ENCODE data around the gene CIB1. TPM values are rescaled to one million over a fixed set of nuclear protein-coding genes. Genes with fewer than 3 reads are reported as not detected.
A peak's percentile ranks its signal among the peaks of the same experiment; 100 is the strongest.
"Not testable (repeated sequence)": the region's sequence is repeated elsewhere in the genome, so short reads cannot be mapped to it uniquely, and the experiment has no call there.

The CIB1 gene
- total RNA-seq, 1 experiment from 2014 or later = 25.8 TPM

DNA sequence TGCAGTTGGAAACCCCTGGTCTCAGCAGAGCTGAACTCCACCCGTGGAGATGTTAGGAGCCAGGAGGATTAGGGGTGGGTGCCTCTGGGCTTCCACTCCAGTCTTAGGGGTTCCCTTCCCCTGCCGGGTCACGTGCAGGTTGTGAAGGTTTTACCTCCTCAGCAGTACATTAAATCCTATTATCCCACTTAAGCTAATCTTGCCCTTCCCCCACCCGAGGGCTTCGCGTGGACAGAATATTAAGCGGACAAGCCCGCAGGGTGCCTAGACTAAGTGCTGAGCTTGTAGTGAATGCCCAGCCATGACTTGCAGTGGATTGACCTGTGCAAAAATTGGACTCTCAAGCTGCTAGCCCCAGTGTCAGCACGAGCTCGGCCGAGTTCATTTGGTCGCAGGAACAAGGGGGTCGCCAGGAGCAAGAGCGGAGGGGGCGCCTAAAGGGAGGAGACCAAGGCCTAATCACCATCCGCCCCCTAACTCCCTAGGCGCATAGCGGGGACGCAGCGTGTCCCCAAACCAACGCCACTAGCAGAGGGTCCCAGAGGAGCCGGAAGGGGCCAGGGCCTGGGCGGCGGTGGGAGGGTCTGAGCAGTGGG, 33.1 kb downstream of the CIB1 start:
- no peak for DNase-seq (ENCODE audit: low read depth)

DNA sequence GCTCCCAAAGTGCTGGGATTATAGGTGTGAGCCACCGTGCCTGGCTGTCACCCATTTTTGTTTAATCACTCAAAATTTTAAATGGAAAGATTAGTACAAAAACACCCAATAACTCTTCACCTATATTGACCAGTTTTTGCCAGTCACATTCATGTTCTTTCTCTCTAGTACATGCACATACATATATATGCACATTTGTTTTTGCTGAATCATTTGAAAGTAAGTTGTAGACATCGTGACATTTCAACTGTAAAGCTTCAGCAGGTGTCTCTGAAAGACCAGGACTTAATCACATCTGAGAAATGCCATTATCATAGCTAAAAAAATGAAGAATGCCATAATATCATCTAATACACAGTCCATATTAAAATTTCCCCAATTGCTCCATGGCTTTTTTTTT, 39.1 kb downstream of the CIB1 start:
- DNase-seq (ENCODE audit: low read depth) = no peak

DNA sequence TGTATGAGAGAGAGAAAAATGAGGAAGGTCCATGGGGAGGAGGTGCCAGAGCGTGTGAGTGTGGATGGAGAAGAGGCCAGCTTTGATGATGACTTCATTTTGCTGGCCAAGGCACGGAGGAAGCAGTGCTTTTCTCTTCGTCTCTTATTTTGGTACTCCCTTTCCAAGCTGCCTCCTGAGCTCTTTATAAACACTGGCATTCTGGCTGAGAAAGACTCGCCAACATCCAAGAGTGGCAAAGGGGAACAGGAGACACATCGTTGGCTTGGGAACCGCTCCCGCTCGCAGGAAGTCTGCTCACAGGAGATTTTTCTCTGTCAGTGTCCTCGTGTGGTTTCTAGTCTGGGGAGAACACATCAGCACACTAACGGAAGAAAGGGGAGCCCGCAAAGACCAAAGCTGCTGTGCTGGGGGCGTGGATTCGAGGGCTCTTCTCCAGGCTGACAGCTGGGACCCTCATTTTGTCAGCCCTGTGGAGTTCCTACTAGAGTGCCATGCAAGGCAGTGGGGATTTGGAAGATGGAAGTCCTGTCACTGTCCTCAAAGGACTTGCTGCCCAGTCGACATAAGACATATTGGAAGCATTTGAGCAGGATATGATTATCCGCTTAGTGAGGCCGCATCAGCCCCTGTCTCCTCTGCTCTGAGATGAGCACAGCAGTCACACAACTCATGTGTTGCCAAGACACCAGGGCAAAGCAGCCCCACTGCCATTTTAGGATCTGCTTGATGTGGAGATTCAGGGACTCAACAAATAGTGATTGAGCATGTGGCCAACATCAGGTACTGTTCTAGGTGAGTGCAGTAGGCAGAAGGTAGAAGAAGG, 40.6 kb downstream of the CIB1 start:
- DNase-seq (ENCODE audit: low read depth) = no peak

DNA sequence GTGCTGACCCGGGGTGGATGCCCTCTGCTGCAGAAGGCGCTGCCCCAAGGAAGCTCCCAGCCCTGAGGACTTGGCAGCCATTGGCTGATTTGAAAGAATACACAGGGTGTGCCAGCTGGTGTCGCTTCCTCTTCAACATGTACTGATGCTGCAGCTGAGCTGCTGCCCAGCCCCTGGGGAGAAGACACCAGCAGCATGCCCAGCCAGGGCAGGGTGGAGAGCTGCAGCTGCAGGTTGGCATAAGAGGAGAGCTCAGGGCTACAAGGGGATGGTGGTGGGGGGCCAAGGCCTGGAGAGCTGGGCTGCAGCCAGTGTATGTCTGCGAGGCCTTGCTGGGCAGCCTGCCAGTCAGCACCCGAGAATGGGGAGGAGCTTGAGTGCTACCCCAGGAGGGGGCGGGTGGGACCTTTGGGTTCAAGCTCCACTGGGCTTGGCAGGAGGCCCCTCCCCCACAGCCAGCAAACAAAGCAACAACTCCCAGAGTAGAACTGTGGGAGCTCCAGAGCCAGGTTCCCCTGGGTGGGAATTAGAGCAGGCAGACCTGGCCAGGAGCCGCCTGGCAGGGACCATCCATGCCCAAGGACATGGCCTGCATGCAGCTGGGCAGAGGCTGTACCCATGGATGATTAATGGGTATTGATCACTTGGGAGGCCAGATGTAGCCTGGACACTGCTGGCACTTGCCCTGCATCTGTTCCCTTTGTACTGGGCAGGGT, 41.8 kb downstream of the CIB1 start:
- peak; percentile 38 for DNase-seq (ENCODE audit: low read depth)

DNA sequence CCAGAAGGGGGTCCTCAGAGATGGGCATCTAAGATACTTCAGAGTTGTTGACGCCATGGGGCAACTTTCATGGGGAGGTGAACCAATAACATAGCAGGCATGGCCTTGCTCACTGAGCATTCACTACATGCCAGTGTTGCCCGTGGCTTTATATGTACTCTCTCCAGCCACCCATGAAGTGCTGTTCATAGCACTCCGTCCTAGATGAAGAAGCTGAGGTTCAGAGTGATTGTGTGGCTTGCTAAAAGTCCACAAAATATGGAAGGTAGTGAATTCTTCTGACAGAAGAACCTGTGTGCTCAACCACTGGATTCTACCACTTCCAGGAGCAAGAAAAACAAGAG, 42.4 kb downstream of the CIB1 start:
- DNase-seq (ENCODE audit: low read depth) = no peak

DNA sequence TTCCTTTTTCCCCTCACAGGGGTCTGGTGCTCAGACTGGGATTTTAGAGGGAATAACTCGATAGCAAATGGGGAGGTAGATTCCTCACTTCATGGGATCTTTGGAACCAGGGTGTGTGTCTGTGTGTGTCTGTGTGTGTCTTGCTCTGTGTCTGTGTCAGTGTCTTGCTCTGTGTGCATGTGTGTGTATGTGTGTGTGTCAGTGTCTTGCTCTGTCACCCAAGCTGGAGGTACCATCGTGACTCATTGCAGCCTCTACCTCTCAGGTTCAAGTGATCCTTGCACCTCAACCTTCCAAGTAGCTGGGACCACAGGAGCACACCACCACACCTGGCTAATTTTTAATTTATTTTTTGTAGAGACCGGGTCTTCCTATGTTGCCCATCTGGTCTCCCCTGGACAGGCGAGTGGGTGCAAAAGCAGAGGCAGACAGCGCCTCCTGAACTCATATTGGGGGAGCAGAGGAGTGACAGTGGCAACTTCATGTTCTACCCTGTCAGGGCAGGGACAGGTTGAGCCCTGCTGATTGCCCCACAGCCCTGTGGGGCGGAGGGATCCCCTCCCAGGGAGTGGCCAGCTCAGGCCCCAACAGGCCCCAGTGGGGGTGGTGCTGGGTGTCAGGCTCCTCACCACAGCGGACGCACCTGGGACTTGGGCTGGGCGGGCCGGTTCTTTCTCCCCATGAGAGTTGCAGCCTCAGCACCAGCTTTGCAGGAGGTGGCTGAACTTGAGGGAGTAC, 43.0 kb downstream of the CIB1 start:
- no peak for DNase-seq (ENCODE audit: low read depth)

DNA sequence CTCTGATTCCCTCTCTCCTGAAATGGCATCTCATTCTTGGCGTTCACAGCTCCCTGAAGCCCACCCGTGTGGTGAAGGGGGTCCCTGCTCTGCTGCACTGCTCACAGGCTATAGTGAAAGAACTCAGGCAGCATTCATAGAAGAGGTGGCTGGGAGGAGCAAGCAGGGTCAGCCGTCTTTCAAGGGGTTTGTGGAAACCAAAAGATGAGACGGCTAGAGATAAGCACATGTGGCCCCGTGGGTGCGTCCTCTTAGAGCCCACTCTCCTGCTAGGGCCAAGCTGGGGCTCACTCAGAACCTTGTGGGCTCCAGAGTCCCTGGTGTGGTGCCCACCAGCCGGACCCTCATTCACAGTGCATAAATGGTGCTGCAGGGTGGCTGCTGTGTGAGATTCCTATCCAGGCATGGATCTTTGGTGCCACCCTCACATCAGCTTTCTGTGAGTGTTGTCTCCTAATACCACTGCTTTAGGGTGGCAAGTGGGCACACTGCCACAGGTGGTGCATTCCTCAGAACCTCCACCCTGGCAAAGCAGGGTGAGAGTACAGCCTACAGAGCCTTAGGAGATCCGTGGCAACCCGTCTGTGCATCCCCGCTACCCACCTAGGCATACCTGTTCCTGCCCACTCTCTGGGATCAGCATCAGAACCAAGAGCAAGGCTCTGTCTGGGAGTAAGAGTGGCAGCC, 43.8 kb downstream of the CIB1 start:
- DNase-seq (ENCODE audit: low read depth) = no peak

- no peak for DNase-seq (ENCODE audit: low read depth)
Measured at GRCh38 chr15:90188914-90189748, 44.6 kb downstream of the CIB1 start.

DNA sequence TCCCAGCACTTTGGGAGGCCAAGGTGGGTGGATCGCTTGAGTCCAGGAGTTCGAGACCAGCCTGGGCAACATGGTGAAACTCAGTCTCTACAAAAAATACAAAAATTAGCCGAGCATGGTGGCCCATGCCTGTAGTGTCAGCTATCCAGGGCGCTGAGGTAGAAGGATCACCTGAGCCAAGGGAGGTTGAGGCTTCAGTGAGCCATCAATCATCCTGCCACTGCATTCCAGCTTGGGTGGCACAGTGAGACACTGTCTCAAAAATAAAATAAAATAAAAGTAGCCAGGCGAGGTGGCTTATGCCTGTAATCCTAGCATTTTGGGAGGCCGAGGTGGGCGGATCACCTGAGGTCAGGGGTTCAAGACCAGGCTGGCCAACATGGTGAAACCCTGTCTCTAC, 45.7 kb downstream of the CIB1 start:
- not testable (repeated sequence) for DNase-seq (ENCODE audit: low read depth)

DNA sequence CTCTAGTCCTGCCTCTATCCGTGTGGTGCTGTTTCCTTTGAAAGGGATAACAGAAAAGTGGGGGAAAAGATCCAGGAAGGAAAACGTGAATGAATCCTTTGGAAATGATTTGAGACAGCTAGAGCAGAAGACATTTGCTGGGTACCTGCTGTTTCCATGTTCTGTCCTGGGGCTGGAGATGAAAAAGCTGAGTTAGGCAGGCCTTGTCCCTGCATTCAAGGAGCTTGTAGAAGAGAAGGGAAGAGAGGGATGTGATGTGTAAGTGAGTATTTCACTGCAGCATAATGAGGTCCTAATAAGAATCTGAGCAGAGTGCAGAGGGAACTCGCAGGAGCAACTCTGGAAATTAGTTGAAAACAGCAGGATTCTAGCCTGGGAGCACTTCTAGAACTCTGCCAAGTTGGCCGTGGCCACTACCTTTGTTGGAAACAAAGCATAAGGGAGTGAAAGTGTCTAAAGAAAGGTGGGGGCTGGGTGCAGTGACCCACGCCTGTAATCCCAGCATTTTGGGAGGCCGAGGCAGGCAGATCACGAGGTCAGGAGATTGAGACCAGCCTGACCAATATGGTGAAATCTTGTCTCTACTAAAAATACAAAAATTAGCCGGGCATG, 46.4 kb downstream of the CIB1 start:
- no peak for DNase-seq (ENCODE audit: low read depth)

GRCh38 chr15:90184786-90185704, 48.7 kb downstream of the CIB1 start:
- peak; percentile 48 for DNase-seq (ENCODE audit: low read depth)

DNA sequence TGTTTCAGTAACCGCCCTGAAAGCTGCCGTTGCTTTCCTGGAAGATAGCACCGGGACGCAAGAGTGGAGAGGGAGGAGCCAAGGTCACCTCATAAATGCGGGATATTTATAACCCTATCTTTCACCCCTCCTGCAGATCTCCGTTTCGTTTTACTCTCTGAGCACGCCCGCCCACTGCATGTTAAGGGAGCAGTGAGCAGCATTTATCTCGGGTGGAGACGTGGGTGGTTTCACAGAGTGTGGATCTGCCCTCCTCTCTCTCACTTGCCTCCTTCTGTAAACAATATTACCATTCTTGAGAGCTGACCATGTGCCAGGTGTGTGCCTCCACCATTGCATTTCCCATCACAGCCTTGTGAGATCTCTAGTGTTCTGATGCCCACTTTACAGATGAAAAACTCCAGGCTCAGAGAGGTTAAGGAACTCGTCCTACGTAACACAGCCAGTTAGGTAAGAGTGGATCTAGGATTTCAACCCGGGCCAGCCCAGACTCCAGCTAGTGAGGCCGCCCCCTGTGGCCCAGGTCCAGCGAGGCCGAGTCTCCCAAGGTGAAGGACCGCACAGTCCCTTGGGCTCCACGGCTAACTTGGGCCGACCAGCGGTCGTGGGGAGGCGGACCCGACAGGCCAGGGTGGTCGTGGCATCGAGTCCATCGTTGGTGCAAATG, 49.5 kb downstream of the CIB1 start:
- DNase-seq (ENCODE audit: low read depth) = peak; percentile 43

DNA sequence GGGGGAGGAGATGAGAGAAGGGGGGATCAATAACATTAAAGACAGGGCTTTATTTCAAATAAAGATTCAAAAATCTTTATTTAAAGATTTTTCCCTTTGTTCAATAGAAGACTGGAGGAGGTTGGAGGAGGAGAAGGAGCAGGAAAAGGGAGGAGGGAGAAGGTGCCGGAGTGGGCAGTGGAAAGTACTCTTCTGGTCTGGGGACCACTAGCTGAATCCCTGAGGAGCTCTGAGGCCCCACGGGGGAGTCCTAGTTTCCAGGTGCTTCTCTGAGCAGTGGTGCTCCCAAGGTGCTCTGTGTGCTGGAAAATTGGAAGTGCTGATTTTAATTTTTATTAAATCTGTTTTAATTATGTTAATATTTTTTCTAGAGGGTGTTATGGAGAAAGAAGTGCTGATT, 52.0 kb downstream of the CIB1 start:
- no peak for DNase-seq (ENCODE audit: low read depth)

Other genes with a start within 250 kb of the CIB1 start
- 8.8 and 13.1 TPM in 2 replicates for gene ZNF710, start 232.6 kb downstream of the CIB1 start, total RNA-seq (2014; rRNA removed)
- gene IDH2, start 131.5 kb downstream of the CIB1 start, total RNA-seq (2014; rRNA removed) = 62.7 and 70.3 TPM in 2 replicates
- 6.3 and 7.0 TPM in 2 replicates for gene SEMA4B, start 32.6 kb downstream of the CIB1 start, total RNA-seq (2014; rRNA removed)
- gene GDPGP1, start 268 bp upstream of the CIB1 start, total RNA-seq (2014; rRNA removed) = 4.5 and 4.7 TPM in 2 replicates
- not detected in 2 replicates for gene TTLL13, start 15.6 kb upstream of the CIB1 start, total RNA-seq (2014; rRNA removed)
- gene NGRN, start 31.7 kb upstream of the CIB1 start, total RNA-seq (2014; rRNA removed) = 74.1 and 87.5 TPM in 2 replicates
- 0.75 and 0.77 TPM in 2 replicates for gene ZNF774, start 118.3 kb upstream of the CIB1 start, total RNA-seq (2014; rRNA removed)
- 203 and 217 TPM in 2 replicates for gene IQGAP1, start 154.3 kb upstream of the CIB1 start, total RNA-seq (2014; rRNA removed)

Data from LHCN-M2 (cell line).